ENCODE results near the gene CBFA2T2.
"Not testable (repeated sequence)": the region's sequence is repeated elsewhere in the genome, so short reads cannot be mapped to it uniquely, and the experiment has no call there.

The CBFA2T2 gene

DNA sequence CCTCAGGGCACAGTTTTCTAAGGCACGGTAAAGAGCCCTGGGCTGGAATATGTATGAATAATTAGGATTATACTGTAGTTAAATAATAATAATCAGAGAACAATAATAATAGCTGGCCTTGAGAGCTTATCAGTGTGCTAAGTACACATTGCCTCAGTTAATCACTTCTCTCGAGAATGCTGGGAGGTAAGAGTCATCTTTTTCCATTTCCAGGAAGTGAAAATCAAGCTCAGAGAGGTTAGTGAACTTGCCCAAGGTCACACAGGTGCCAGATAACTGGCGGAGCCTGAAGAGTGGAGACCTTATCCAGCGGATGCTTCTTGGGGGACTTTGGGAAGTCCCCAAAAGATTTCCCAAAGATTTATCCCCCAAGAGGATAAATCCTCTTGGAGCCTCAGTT, 19.4 kb upstream of the CBFA2T2 start:
- DNase-seq (ENCODE audit: insufficient read length, low spot score) (no peak), FAIRE-seq (no peak)

DNA sequence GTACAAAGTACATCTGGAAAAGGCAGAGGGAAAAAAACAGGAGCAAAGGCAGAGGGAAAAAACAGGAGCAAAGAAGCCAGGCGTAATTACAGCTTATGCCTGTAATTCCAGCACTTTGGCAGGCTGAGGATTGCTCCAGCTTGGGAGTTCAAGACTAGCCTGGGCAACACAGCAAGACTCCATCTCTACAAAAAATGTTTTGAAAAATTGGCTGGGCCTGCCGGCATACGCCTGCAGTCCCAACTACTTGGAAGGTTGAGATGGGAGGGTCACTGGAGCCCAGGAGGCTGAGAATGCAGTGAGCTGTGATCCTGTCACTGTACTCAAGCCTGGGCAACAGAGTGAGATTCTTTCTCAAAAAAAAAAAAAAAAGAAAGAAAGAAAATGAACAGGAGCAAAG, 19.0 kb upstream of the CBFA2T2 start:
- no peak for DNase-seq (ENCODE audit: insufficient read length, low spot score)
- no peak for FAIRE-seq

DNA sequence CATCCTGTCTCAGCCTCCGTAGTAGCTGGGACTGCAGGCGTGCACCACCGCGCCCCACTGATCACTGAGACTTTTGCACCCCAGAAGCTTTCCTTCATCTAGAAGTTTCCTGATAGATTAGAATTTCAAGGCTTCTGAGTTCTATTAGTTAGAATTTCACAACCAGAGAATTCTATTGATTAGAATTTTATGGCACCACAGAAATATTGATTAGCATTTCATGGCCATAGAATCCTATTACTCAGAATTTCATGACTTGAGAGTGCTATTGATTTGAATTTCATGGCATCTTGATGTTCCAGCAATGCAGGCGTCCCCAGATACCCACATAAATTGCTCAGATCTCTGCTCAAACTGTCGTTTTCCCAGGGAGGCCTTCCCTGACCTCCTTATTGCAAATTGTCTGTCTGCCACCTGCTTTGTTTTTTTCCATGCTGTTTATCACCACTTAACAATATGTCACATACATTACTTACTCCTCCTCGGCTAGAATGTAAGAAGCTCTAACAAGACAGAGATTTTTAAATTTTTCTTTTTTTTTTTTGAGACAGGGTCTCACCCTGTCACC, 16.9 kb upstream of the CBFA2T2 start:
- DNase-seq (ENCODE audit: insufficient read length, low spot score) (no peak), FAIRE-seq (no peak)

DNA sequence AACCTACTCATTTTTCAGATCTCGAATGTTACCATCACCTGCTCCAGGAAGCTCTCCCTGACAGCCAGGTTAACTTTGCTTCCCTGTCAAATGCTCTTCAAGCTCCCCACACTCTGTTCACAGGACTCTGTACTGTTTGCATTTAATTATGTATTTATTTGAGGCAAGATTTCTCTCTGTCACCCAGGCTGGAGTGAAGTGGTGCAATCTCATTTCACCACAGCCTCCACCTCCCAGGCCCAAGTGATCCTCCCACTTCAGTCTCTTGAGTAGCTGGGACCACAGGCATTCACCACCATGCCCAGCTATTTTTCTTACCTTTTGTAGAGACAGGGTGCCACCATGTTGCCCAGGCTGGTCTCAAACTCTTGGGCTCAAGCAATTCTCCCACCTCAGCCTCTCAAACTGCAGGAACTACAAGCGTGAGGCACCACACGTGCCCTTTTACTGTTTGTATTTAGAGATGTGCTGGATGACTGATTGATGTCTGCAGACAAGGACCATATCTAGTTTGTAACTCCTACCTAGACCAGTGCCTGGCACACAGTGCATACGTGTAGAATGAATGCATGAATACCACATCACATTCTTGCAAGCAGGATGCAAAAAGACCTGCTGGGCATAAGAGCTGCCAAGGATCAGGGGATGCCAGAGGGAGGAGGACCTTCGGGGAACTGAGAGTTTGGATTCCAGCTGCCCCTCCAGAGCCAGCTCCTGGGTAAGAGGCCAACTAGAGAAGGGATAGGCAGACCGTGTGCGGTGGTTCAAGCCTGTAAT, 15.6 kb upstream of the CBFA2T2 start:
- DNase-seq (ENCODE audit: insufficient read length, low spot score) = no peak
- no peak for FAIRE-seq

DNA sequence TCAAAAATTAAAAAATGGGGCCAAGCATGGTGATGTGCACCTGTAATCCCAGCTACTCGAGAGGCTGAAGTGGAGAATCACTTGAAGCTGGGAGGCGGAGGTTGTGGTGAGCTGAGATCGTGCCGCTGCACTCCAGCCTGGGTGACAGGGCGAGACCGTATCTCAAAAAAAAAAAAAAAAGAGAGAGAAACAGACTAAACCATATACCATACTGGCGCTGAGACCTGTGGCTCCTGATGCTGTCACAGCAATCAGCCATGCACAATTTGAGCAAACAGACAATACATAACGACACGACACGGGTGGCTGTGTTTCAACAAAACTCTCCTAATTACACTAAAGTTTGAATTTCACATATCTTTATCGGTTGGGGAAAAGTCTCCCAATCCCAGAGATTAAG, 14.9 kb upstream of the CBFA2T2 start:
- no peak for DNase-seq (ENCODE audit: insufficient read length, low spot score)
- no peak for FAIRE-seq

DNA sequence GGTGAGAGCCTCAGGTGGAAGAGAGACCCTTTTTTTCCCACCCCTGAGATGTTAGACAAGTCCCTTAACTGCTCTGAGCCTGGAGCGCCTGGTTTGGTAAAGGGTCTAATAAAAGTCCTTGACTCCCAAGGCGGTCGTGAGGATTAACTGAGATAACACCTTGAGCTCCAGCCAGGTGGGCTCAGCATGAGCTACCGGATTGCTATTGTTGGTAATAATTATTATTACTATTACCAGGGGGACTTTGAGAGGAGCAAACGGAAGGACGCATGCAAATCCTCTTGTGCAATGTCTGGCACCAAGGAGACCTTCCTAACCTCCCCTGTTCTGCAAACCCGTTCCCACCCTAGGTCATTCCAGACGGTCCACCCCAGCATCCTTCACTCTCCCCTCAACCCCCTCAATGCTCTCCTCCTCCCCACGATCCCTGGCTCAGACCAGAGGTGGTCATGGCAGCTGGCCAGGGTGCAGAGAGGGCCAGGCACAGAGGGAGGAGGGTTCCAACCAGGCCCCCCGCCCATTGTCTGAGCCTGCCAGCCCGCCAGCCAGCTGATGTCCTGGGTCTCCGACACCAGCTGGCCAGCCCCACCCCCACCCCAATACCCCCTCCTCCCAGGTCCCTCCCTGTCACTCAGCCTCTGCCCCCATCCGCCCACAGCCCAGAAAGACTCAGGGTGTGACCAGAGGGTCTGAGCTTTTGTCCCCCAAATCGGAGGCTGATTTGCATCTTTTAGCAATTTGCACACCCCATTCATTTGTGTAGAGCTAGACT, 14.3 kb upstream of the CBFA2T2 start:
- DNase-seq (ENCODE audit: insufficient read length, low spot score) = no peak
- FAIRE-seq = no peak

DNA sequence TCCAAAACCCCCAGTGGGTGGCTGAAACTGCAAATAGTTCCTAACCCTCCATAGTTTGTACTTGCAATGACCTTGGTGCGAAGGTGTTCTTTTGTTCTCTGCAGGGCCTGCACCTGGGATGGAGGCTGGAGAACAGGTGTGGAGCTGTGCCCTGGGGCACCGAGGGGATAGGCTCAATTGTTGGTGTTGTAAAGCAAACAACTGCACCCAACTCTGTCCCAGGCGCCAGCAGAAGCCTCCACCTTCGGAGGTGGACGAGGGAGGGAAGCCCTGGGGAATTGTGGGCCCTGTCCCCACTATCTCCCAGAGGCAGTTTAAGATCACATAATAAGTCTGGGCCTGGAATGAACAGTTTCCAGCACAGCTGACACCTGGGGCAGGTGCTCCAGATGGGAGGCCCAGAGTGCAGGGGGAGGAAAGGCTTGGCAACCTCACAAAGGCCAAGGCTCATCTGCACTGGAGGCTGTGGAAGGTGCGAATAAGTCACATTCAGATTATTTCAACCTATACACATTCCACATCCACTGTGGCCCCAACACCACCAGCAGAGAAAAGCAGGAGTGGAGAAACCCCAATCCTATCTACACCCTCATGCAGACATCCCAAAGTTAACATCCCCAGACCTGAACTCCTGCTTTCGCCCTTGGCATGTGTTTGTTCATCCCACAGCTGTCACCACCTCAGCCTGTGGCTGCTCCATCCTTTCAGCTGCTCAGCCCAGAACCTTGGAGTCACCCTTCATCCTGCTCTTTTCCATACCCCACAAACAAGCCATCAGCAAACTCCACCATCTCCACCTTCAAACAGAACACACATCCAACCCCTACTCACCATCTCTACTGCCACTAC, 12.3 kb upstream of the CBFA2T2 start:
- DNase-seq (ENCODE audit: insufficient read length, low spot score) (no peak), FAIRE-seq (no peak)

DNA sequence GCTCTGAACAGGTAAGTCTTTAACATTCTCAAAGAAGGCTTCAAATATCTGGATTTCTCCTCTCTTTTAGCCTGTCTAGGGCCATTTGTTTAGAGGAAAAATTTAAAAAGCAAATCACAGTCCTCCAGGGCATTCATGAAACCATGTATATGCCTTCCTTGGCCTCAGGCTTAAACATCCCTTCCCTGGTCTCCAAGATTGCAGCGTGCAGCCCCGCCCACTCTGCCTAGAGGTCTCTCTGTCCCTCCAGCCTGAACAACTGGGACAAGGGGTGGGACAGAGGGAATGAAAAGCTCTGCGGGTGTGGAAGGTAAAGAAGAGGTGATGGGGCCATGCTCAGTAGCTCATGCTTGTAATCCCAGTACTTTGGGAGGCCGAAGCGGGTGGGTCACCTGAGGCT, 9.8 kb upstream of the CBFA2T2 start:
- DNase-seq (ENCODE audit: insufficient read length, low spot score) (no peak), FAIRE-seq (no peak)

DNA sequence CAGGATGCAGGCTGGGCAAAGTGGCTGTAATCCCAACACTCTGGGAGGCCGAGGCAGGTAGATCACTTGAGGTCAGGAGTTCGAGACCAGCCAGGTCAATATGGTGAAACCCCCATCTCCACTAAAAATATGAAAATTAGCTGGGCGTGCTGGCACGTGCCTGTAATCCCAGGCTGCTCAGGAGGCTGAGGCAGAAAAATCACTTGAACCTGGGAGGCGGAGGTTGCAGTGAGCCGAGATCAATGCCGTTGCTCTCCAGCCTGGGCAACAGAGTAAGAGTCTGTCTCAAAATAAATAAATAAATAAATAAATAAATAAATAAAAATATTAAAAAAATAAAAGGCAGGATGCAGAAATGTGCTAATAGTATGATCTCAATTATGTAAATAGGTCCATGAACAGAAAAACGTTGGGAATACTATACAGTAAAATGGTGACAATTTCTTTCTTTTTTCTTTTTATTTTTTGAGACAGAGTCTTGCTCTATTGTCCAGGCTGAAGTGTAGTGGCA, 8.4 kb upstream of the CBFA2T2 start:
- DNase-seq (ENCODE audit: insufficient read length, low spot score) (no peak), FAIRE-seq (no peak)

DNA sequence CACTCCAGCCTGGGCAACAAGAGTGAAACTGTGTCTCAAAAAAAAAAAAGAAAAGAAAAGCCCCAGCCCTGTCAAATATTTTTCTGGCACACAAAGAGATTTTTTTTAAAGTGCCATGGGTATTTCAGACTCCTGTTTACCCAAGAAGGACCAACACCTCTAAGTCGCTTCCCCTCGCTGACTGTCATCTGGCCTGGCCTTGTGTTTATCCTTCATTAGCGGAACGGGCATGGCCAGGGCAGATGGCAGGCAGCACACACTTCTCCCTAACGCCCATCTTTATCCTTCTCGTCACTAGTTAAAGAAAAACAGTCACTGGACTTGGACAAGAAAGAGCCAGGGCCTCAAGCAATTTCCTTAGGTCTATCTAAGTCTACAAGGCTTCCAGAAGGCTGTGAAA, 7.3 kb upstream of the CBFA2T2 start:
- DNase-seq (ENCODE audit: insufficient read length, low spot score) (no peak), FAIRE-seq (no peak)

DNA sequence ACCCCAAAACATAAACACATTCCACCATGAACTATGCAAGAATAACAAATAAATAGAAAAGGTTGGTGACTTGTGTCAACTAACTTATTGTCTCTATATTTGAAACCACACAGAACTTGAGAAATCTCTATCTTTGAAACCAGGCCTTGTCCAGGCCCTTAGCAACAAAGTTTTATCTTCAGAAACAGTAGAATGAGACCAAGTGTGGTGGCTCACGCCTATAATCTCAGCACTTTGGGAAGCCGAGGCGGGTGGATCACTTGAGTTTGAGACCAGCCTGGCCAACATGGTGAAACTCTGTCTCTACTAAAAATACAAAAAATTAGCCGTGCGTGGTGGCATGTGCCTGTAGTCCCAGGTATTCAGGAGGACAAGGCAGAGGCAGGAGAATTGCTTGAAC, 6.7 kb upstream of the CBFA2T2 start:
- FAIRE-seq; DNase-seq (ENCODE audit: insufficient read length, low spot score): not testable (repeated sequence)

DNA sequence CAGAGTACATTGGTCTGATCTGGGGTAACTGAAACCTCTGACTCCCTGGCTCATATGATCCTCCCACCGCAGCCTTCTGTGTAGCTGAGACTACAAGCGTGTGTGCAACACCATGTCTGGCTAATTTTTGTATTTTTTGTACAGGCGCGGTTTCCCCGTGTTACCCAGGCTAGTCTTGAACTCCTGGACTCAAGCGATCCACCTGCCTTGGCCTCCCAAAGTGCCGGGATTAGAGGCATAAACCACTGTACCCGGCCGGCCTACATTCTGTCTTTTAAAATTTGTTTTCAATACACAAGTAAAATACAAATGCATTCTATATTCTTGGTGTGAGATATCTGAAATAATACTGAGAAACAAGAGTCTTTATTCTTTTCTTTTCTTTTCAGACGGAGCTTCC, 1.7 kb upstream of the CBFA2T2 start:
- FAIRE-seq (no peak), DNase-seq (ENCODE audit: insufficient read length, low spot score) (no peak)

DNA sequence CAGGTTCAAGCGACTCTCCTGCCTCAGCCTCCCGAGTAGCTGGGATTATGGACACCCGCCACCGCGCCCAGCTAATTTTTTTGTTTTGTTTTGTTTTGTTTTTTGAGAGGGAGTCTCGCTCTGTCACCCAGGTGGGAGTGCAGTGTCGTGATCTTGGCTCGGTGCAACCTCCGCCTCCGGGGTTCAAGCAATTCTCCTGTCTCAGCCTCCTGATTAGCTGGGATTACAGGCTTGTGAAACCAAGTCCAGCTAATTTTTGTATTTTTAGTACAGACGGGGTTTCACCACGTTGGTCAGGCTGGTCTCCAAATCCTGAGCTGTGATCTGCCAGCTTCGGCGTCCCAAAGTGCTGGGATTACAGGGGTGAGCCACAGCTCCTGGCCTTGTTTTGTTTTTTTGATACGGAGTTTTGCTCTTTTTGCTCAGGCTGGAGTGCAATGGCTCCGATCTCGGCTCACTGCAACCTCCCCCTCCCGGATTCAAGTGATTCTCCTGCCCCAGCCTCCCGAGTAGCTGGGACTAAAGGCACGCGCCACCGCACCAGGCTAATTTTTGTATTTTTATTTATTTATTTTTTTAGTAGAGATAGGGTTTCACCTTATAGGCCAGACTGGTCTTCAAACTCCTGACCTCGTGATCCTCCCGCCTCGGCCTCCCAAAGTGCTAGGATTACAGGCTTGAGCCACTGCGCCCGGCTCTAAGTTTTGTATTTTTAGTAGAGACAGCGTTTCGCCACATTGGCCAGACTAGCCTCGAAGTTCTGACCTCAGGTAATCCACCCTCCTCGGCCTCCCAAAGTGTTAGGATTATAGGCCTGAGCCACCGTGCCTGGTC, 1.0 kb upstream of the CBFA2T2 start:
- not testable (repeated sequence) for DNase-seq (ENCODE audit: insufficient read length, low spot score); FAIRE-seq

DNA sequence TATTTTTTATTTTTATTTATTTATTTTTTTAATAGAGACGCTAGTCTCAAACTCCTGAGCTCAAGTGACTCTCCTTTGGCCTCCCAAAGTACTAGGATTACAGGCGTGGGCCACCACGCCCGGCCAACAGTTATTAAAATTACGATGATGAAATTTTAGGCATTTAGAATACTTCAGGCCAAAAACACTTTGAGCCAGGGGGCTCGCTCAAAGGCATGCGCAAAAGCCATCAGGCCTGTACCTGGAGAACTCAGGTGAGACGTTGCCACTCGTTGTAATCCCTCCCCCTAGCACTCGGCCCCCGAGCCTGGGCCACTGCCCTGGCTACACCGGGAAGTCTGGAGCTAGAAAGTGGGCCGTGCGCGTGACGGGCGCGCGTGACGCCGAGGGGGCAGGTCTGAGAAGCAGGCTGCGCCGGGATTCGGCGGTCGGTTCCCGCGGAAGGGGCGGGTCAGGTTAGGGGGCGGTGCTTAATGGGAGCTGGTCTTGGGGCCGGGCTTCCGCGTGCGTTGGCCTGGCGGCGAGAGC, 337 bp upstream of the CBFA2T2 start:
- DNase-seq (ENCODE audit: insufficient read length, low spot score) (peak; percentile 99), FAIRE-seq (peak; percentile 94)

DNA sequence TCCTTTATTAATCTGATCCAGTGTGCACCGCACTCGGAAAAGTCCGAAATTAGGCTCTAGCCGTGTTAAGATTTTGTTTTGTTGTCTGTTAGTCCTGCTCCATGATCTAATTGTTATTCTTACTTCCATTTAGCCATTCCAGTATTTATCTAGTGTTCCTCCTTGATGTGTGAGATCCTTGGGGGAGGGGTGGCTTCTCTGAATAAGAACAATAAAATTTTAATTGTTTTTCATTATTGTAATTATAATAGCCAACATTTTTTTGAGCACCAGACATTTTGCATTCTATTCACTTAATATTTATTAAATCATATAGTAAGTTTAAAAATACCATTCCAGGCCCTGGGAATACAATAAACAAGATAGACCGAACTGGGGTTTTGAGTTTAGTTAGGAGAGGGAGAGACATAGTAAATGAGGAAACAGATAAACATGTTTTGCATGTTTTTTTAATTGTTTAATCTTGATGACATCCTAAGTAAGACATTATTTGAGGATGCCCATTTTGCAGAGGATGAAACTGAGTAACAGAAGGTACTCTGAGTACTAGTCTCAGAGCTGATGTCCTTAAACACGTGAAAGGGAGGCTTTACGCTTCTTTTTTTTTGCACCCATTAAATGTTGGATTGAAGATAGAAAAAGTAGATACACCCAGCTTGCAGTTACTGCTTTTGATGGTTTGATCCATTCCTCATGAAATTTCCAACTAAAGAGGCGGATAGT, 1.2 kb downstream of the CBFA2T2 start:
- no peak for DNase-seq (ENCODE audit: insufficient read length, low spot score)
- FAIRE-seq = no peak

DNA sequence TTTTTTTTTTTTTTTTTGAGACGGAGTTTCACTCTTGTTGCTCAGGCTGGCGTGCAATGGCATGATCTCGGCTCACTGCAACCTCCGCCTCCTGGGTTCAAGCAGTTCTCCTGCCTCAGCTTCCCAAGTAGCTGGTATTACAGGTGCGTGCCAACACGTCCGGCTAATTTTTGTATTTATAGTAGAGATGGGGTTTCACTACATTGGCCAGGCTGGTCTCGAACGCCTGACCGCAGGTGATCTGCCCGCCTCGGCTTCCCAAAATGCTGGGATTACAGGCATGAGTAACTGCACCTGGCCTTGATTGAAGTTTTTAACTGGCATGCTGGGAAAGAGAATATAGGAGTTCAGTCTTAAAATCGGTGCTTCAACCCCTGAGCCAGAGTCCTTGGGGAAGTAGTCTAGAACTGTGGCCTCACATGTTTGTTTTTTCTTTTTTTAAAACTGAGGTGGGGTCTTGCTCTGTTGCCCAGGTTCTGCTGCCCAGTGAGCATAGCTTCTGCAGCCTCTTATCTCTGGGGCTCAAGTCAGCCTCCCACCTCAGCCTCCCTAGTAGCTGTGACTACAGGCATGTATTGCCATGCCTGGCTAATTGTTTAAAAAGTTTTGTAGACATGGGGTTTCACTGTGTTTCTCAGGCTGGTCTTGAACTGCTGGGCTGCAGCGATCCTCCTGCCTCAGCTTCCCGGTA, 3.3 kb downstream of the CBFA2T2 start:
- FAIRE-seq (no peak), DNase-seq (ENCODE audit: insufficient read length, low spot score) (no peak)

DNA sequence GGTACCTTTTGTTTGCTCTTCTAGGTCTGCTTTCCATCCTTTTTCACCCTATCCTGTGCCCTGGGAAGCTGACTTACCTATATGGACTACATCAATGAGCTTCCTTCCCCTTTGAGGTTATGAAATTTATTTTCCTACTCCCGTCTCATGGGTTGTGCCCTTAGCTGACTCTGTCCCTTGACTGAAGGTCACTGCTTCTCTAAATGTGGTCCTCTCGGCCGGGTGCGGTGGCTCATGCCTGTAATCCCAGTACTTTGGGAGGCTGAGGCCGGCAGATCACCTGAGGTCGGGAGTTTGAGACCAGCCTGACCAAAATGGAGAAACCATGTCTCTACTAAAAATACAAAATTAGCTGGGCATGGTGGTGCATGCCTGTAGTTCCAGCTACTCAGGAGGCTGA, 6.9 kb downstream of the CBFA2T2 start:
- not testable (repeated sequence) for FAIRE-seq

DNA sequence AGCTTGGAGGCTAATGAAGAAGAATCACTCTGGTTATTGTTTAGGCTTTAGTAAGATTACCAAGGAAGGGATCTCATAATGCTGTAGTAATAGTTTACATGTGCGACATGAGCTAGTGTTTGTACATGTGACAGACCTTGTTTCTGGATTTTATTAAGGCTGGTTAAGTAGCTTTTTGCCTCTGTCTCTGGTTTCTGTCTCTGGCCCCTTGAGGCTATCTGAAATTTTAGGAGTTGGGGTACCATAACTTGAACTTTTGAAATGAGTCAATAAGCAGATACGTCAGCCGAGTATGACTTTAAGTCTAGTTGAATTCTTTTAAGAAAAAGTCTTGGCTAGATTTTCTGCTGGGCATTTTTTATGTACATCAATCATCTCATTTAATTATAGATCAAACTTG, 9.5 kb downstream of the CBFA2T2 start:
- no peak for DNase-seq (ENCODE audit: insufficient read length, low spot score)
- no peak for FAIRE-seq

More for the DNA sequence above, 6.9 kb downstream of the CBFA2T2 start:
- not testable (repeated sequence) for DNase-seq (ENCODE audit: insufficient read length, low spot score)
